ENCODE results near the gene ILF3.

GRCh38 chr19:10612499-10613119 is 41.5 kb upstream of the ILF3 start:
- TF ChIP-seq CTCF (optimal IDR thresholded peaks at IDR 0.05 in 1 of 3, IDR thresholded peaks at IDR 0.05 in 1 of 3, conservative IDR thresholded peaks at IDR 0.05 in 1 of 3; ENCODE audit: extremely low read depth in 1 of 3, insufficient read depth in 2 of 3, low read length in 3 of 3) (no peak), EZH2 (IDR thresholded peaks at IDR 0.05; ENCODE audit: low read length) (no peak)
